K562 (cell line): ENCODE measurements around the gene SLC7A4. TPM values are rescaled to one million over a fixed set of nuclear protein-coding genes. Genes with fewer than 3 reads are reported as not detected.

ENCODE experiments used
- BRD4 ChIP-seq: fragments of 200-600 bp; sonication (generic); IDR thresholded peaks from 2 replicates; pipeline ENCODE4 v1.6.1; 2017; ENCODE audit warnings: inconsistent platforms
- CBX5 ChIP-seq: IDR thresholded peaks from 2 replicates; pipeline ENCODE4 v1.6.1; 2014; ENCODE audit warnings: low read depth, borderline replicate concordance
- CHD1 ChIP-seq: fragments of 200-600 bp; sonication (generic); IDR thresholded peaks from one replicate; pipeline ENCODE4 v1.6.1; 2012; ENCODE audit warnings: mild to moderate bottlenecking, moderate library complexity, low read length, inconsistent platforms
- MIER1 ChIP-seq: fragments of 450-650 bp; IDR thresholded peaks from 2 replicates; pipeline ENCODE4 v1.6.1; 2016; ENCODE audit warnings: antibody characterized with exemption, mild to moderate bottlenecking, low read depth
- NR4A1 ChIP-seq, 2 experiments: fragments of 250-450 bp in 1 of 2; fragments of 450-650 bp in 1 of 2; sonication (Bioruptor Pico) in 1 of 2; IDR thresholded peaks; 2 replicates each; pipeline versions ENCODE4 v1.4.0 to v1.6.1; 2016 to 2020; ENCODE audit warnings: mild to moderate bottlenecking in 2 of 2, missing compliant biosample characterization in 1 of 2, missing genetic modification characterization in 1 of 2, moderate library complexity in 1 of 2
- RUNX1 ChIP-seq: sonication (generic); IDR thresholded peaks from 2 replicates; pipeline ENCODE4 v1.6.1; 2016; ENCODE audit warnings: antibody characterized with exemption, low read depth
- ZNF23 ChIP-seq: fragments of 250-450 bp; sonication (Bioruptor Pico); IDR thresholded peaks from 2 replicates; pipeline ENCODE4 v1.4.0; 2020; ENCODE audit warnings: mild to moderate bottlenecking
- ZSCAN32 ChIP-seq: fragments of 450-650 bp; formaldehyde crosslinking; IDR thresholded peaks from 2 replicates; pipeline ENCODE4 v1.4.0; 2020; ENCODE audit warnings: mild to moderate bottlenecking, moderate library complexity
- polyA plus RNA-seq, 8 experiments: library from polyadenylated mRNA; depleted of rRNA in 4 of 8; stranded (reverse) in 5 of 8; unstranded in 3 of 8; fragments of >200 nt; fragmentation: Nextera tagmentation in 2 of 8; fragmentation: Illumina TruSeq in 1 of 8; extraction: Ambion mirVana in 2 of 8; extraction: Trizol in 1 of 8; gene quantifications; 2 replicates each; pipeline versions ENCODE4 v1.2.1 to v1.2.3, GENCODE V29; 2011 to 2014; ENCODE audit warnings: inconsistent platforms in 1 of 8, missing spikeins in 1 of 8
- total RNA-seq, 7 experiments: library from RNA; depleted of rRNA in 6 of 7; stranded (reverse); fragments of >200 nt in 6 of 7; fragmentation: Illumina TruSeq in 2 of 7; extraction: Trizol in 2 of 7; gene quantifications; 2 replicates each; pipeline versions ENCODE4 v1.2.1 to v1.2.3, GENCODE V29; 2011 to 2021; ENCODE audit warnings: low replicate concordance in 1 of 7
- TF ChIP-seq, protein P1 (sequence below): fragments of 250-450 bp; sonication (Bioruptor Pico); IDR thresholded peaks from 2 replicates; pipeline ENCODE4 v1.9.0; 2021; ENCODE audit warnings: mild to moderate bottlenecking, inconsistent platforms
- TF ChIP-seq, protein P2 (sequence below): fragments of 250-450 bp; sonication (Bioruptor Pico); IDR thresholded peaks from 2 replicates; pipeline ENCODE4 v1.8.0; 2022; ENCODE audit warnings: inconsistent platforms, mild to moderate bottlenecking, moderate library complexity, borderline replicate concordance
- TF ChIP-seq, protein P3 (sequence below): fragments of 450-650 bp; formaldehyde crosslinking; IDR thresholded peaks from 2 replicates; pipeline ENCODE4 v1.4.0; 2020; ENCODE audit warnings: mild to moderate bottlenecking

SLC7A4 gene
- total and polyA plus RNA-seq, 9 of the 15 experiments (the other 6 are each of a cell fraction or from before 2014, with no cell fraction given): not detected

DNA sequence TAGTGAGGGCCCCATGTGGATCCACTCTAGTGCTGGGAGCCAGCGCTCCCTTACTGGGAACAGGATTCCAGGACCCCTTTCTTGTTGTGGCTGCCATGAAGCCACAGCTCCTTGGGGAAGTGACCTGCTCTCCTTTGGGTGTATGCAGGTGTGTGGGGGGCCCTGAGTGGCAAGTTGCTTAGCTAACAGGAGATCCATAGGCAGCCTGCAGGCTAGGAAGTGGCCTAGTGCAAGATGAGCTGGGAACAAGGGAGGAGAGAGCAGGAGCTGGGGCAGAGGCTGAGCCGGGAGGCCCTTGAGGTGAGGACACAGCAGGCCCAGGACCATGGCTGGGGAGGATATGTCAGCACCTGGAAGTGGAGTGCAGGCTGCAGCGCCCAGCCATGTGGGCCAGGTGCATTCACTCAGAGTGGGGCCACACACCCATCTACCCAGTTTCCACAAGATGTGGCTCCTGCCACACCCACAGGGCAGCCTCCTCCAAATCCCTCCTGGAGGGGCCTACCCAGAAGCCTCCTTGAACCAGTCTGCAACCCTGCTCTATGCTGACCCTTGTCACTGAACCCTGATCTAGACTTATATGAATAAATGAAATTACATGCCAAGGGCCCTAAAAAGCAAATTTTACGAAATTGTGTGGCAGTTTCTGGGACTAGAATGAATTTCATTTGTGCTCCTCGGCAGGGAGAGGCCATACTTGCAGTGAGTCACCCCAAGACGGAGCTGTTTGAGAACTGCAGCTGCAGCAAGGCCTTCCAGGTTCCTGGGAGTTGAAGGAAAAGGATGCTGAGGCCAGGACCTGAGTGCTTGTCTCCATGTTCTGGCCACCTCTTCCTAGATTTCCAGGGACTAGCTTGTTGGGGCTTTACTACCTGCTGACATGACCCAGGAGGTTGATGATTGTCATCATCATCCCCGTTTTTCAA, 33.7 kb downstream of the SLC7A4 start (continued):
- TF ChIP-seq, protein P1, sequence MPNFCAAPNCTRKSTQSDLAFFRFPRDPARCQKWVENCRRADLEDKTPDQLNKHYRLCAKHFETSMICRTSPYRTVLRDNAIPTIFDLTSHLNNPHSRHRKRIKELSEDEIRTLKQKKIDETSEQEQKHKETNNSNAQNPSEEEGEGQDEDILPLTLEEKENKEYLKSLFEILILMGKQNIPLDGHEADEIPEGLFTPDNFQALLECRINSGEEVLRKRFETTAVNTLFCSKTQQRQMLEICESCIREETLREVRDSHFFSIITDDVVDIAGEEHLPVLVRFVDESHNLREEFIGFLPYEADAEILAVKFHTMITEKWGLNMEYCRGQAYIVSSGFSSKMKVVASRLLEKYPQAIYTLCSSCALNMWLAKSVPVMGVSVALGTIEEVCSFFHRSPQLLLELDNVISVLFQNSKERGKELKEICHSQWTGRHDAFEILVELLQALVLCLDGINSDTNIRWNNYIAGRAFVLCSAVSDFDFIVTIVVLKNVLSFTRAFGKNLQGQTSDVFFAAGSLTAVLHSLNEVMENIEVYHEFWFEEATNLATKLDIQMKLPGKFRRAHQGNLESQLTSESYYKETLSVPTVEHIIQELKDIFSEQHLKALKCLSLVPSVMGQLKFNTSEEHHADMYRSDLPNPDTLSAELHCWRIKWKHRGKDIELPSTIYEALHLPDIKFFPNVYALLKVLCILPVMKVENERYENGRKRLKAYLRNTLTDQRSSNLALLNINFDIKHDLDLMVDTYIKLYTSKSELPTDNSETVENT (CRISPR knock-in tag): peak; percentile 86; the same call in 1 of the 2 replicates
- peak; percentile 57 for TF ChIP-seq ZSCAN32 (CRISPR knock-in tag)
- TF ChIP-seq BRD4: no peak
- TF ChIP-seq NR4A1 (CRISPR knock-in tag; IDR thresholded peaks at IDR 0.05): peak; percentile 12; the same call in 1 of the 2 replicates
- no peak for TF ChIP-seq NR4A1 (tag; IDR thresholded peaks at IDR 0.05)
- TF ChIP-seq MIER1: no peak
- TF ChIP-seq ZNF23: 0 out of 2 replicates have a peak, but pooled peaks have one; percentile 5
- TF ChIP-seq, protein P2, sequence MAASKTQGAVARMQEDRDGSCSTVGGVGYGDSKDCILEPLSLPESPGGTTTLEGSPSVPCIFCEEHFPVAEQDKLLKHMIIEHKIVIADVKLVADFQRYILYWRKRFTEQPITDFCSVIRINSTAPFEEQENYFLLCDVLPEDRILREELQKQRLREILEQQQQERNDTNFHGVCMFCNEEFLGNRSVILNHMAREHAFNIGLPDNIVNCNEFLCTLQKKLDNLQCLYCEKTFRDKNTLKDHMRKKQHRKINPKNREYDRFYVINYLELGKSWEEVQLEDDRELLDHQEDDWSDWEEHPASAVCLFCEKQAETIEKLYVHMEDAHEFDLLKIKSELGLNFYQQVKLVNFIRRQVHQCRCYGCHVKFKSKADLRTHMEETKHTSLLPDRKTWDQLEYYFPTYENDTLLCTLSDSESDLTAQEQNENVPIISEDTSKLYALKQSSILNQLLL (CRISPR knock-in tag): peak; percentile 35; the same call in 1 of the 2 replicates
- TF ChIP-seq CHD1: peak; percentile 74
- TF ChIP-seq CBX5: no peak
- TF ChIP-seq, protein P3, sequence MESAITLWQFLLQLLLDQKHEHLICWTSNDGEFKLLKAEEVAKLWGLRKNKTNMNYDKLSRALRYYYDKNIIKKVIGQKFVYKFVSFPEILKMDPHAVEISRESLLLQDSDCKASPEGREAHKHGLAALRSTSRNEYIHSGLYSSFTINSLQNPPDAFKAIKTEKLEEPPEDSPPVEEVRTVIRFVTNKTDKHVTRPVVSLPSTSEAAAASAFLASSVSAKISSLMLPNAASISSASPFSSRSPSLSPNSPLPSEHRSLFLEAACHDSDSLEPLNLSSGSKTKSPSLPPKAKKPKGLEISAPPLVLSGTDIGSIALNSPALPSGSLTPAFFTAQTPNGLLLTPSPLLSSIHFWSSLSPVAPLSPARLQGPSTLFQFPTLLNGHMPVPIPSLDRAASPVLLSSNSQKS (CRISPR knock-in tag): 0 out of 2 replicates have a peak, but pooled peaks have one; percentile 75
- no peak for TF ChIP-seq RUNX1
- TF ChIP-seq, all 486 proteins: peak for 57
